Measurements from ENCODE around the gene FAM120B.

The FAM120B gene

GRCh38 chr6:170456334-170456733, 149.8 kb downstream of the FAM120B start:
- Histone ChIP-seq H3K27me3 (ENCODE audit: control insufficient read depth in 5 of 5, insufficient read depth in 4 of 5, low read length in 5 of 5) (peaks cover 0 to 9% (median 3%) of the 10 kb centered on the region in 5 donors), H3K9ac (ENCODE audit: low read length in 5 of 5) (no peak overlapping the region), H3K36me3 (ENCODE audit: control insufficient read depth in 5 of 5, insufficient read depth in 5 of 5, low read length in 5 of 5) (no peaks in the 10 kb centered on the region), H3K27ac (ENCODE audit: low read depth, low read length) (no peak overlapping the region), H3K9me3 (ENCODE audit: control insufficient read depth in 5 of 5, low read length in 5 of 5) (peaks cover 0 to 2% (median 0%) of the 10 kb centered on the region in 5 donors), H3K4me1 (ENCODE audit: control insufficient read depth in 5 of 5, insufficient read depth in 5 of 5, low read length in 5 of 5) (peaks cover 0 to 11% (median 8%) of the 10 kb centered on the region in 5 donors), H3K4me3 (ENCODE audit: low read depth in 1 of 5, low read length in 5 of 5) (no peak overlapping the region)

Measured in subcutaneous abdominal adipose tissue (tissue), 5 donors.